Measurements from ENCODE around the gene PDE11A.

Gene PDE11A

DNA sequence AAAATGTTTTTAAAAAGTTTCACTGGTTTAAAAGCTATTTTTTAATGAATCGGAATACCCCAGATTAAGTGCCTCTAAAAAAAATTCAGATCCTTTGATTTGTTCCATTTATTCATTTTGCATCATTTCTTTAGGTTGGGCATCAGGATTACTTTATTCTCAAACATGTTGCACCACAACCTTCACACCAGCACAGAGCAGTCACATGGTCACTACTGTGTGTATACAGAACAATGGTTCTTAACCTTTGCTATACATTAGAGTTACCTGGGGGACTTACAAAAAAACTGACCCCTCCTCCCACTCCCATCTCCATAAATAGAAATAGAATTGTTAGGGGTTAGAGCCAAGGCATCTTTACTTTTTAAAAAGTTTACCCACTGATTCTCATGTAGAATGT is 461.8 kb downstream of the PDE11A start:
- TF ChIP-seq, protein P1, sequence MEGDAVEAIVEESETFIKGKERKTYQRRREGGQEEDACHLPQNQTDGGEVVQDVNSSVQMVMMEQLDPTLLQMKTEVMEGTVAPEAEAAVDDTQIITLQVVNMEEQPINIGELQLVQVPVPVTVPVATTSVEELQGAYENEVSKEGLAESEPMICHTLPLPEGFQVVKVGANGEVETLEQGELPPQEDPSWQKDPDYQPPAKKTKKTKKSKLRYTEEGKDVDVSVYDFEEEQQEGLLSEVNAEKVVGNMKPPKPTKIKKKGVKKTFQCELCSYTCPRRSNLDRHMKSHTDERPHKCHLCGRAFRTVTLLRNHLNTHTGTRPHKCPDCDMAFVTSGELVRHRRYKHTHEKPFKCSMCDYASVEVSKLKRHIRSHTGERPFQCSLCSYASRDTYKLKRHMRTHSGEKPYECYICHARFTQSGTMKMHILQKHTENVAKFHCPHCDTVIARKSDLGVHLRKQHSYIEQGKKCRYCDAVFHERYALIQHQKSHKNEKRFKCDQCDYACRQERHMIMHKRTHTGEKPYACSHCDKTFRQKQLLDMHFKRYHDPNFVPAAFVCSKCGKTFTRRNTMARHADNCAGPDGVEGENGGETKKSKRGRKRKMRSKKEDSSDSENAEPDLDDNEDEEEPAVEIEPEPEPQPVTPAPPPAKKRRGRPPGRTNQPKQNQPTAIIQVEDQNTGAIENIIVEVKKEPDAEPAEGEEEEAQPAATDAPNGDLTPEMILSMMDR (conservative IDR thresholded peaks at IDR 0.05; ENCODE audit: low read length) = no peak
- DNase-seq (ENCODE audit: low read depth) = no peak
- no peak overlapping the region for H3K4me3 ChIP-seq (ENCODE audit: low read length)

DNA sequence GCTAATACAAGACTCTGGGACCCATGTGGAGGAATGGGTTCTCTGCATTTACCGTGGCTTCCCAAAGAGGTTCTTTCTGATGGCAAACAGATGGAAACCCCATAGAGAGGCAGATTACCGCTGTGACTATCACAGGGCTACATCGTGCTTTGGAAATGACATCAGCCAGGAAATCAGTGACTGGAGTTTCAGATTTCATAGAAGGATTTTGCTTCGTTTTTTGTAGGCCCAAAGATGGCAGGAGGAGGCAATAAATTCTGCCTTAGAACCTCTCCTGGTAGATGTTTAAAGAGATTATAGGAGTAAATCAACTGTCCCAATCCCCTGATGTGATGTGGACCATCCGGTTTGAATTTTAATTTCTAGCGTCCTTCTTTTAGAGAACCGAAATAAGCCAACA is 465.9 kb downstream of the PDE11A start:
- H3K4me3 ChIP-seq (ENCODE audit: low read length) = no peak overlapping the region
- TF ChIP-seq, protein P1 (conservative IDR thresholded peaks at IDR 0.05; ENCODE audit: low read length) = no peak
- peak; percentile 18 for DNase-seq (ENCODE audit: low read depth)

DNA sequence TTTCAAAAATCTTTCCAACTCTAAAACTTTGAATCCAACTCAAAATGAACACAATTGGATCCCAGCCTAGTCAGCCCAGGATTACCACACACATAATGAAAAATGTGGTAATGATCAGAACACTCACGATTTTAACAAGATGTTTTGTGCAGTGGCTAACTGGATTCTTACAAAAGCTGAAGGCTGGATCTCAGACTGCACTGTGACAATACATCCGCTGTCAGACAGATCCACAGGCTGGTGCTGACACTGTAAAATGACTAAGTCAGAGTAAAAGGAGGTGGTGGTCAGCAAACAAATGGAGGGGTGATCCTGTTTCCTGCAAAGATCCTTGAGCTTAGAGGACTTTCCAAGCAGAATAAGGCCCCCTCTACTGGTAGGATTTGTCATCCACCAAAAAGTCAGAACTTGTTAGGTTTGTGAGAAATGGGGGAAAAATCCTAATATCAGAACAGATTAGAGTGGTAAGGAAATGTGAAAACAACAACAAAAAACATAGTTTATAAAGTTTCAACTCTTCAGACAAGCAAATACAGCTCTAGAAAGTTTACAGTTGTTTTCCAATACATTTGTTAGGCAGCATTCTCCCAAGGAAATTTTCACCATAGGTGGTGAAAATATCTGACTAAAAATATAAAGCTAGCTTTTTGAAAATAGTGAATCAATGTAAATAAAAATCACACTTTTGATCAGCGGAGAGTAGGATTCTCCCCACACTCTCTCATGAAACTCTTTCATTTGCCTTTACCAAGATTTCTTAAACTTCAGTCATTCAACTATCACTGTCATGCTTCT is 468.1 kb downstream of the PDE11A start:
- H3K4me3 ChIP-seq (ENCODE audit: low read length) = no peak overlapping the region; the same call in 1 of the 2 replicates
- DNase-seq (ENCODE audit: low read depth) = peak; percentile 92
- TF ChIP-seq, protein P1 (conservative IDR thresholded peaks at IDR 0.05; ENCODE audit: low read length) = peak; percentile 88

DNA sequence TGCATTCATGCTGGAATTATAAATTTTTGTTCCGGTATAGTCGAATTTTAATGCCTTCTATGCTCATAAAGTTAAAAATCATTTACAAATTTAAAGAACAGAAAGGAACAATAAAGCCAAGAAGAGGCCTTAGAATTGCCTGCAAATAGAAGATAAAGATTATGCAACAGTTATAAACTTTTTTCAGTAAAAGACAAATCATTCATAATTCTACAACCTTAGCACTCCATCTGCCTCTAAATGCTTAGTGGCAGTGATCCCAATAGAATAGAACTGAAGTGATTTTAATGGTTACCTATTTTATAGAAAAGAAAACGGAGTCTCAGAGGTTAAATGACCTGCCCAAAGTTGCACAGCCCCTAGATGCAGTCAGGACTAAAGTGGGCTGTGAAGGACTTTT is 468.8 kb downstream of the PDE11A start:
- no peak overlapping the region for H3K4me3 ChIP-seq (ENCODE audit: low read length)
- DNase-seq (ENCODE audit: low read depth) = no peak
- TF ChIP-seq, protein P1 (conservative IDR thresholded peaks at IDR 0.05; ENCODE audit: low read length) = no peak

DNA sequence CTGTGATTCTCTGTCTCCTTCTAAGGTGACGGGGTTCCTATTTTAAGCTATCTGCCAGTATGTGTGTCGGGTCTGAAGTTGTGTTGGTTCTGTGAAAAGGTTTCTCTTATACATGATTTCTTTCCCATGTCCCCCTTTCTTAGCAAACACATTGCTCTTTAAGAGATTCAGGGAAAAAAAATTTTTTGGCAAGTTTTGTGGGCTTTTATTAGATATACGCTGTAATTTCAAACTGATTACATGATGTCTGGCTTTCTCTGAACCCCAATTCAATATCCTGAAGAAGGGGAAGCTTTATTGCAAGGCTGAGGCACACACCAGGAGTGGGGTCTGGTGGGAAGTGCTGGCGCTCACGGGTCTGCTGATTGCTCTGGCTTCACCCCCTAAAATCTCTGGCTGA is 469.4 kb downstream of the PDE11A start:
- H3K4me3 ChIP-seq (ENCODE audit: low read length) = no peak overlapping the region
- no peak for DNase-seq (ENCODE audit: low read depth)
- TF ChIP-seq, protein P1 (conservative IDR thresholded peaks at IDR 0.05; ENCODE audit: low read length) = no peak

DNA sequence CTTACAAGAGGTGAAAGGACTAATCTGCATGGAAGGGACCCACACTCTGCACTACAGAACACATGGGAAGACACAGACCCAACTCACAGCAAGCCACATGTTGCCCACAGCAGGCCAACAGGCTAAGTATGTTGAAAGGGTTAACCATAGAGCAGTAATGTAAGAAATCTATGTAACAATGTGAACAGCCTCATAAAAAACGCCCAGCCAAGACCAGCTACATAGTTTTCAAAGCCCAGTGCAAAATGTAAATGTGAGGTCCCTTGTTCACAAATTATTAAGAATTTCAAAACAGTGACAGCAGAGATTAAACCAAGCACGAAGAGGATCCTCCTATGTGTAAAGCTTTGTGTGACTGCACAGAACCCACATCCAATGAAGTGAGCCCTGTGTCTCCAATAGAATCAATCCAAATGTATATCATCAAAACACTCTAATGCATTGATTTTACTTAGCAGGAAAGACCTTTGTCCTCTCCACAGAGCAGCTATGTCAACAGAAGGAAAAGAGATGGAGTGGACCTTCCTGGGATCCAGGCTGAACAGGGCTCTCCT is 469.9 kb downstream of the PDE11A start:
- H3K4me3 ChIP-seq (ENCODE audit: low read length) = no peak overlapping the region
- DNase-seq (ENCODE audit: low read depth) = no peak
- TF ChIP-seq, protein P1 (conservative IDR thresholded peaks at IDR 0.05; ENCODE audit: low read length) = no peak

DNA sequence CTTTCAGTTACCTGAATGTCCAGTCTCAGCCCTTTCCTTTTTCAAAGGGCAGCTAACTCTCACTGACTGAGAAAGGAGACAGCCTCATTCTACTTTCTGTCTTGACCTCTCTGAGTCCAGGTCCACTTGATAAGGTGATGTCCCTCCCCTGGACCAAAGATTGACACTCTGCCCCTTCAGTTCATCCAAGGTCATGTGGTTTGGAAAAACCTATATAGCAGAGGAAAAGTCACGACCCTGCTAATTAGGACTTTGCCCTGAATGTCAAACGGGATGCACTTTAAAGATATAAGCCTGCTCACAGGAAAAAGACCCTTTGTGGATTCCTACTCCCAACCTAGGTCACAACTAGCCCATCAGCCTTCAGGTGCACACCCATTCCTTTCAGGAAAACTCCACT is 471.7 kb downstream of the PDE11A start:
- TF ChIP-seq, protein P1 (conservative IDR thresholded peaks at IDR 0.05; ENCODE audit: low read length) = no peak
- H3K4me3 ChIP-seq (ENCODE audit: low read length) = no peak overlapping the region
- DNase-seq (ENCODE audit: low read depth) = no peak

All from AG10803 (cell line).